Cardiac muscle cell (in vitro differentiated cells and primary cell): ENCODE data around the gene SH3RF1. TPM values are rescaled to one million over a fixed set of nuclear protein-coding genes. Genes with fewer than 3 reads are reported as not detected.

Experiments
- DNase-seq, 2 donors: peaks; one replicate each; pipeline versions ENCODE4 v3.0.0 to v3.0.0-alpha.2; 2010 to 2017; ENCODE audit warnings: low read depth in 1 of 2, low spot score in 1 of 2
- H3K27ac ChIP-seq: fragments of 200-600 bp; sonication (generic); 2 replicates; pipeline ENCODE4 v1.5.1; 2016
- H3K27me3 ChIP-seq: fragments of 200-600 bp; sonication (generic); 2 replicates; pipeline ENCODE4 v1.6.0; 2016; ENCODE audit warnings: control low read depth
- H3K36me3 ChIP-seq: fragments of 200-600 bp; sonication (generic); 2 replicates; pipeline ENCODE4 v1.5.1; 2016; ENCODE audit warnings: control low read depth
- H3K4me1 ChIP-seq: fragments of 200-600 bp; sonication (generic); 2 replicates; pipeline ENCODE4 v1.8.1; 2017; ENCODE audit warnings: low read depth, mild to moderate bottlenecking, mixed run types
- H3K4me3 ChIP-seq: fragments of 200-600 bp; sonication (generic); 2 replicates; pipeline ENCODE4 v1.5.1; 2016; ENCODE audit warnings: mild to moderate bottlenecking
- H3K9me3 ChIP-seq: fragments of 200-600 bp; sonication (generic); 2 replicates; pipeline ENCODE4 v1.5.1; 2017; ENCODE audit warnings: low read depth, mild to moderate bottlenecking, control low read depth
- CTCF ChIP-seq: IDR thresholded peaks from 2 replicates; pipeline ENCODE4 v1.5.1; 2012; ENCODE audit warnings: low read depth, mild to moderate bottlenecking, low read length
- polyA plus RNA-seq: library from polyadenylated mRNA; unstranded; fragments of >200 nt; fragmentation: Nextera tagmentation; extraction: Ambion mirVana; gene quantifications from 2 replicates; pipeline ENCODE4 v1.2.1, GENCODE V29; 2016
- total RNA-seq: library from RNA; depleted of rRNA; stranded (reverse); fragments of >200 nt; gene quantifications from 2 replicates; pipeline ENCODE4 v1.2.3, GENCODE V29; 2016

The SH3RF1 gene
- total and polyA plus RNA-seq, 2 experiments from 2014 or later = 3.4 to 4.3 TPM

GRCh38 chr4:169119536-169119935 lies 151.2 kb downstream of the SH3RF1 start:
- no peak overlapping the region for H3K4me3 ChIP-seq
- no peak for TF ChIP-seq CTCF
- DNase-seq = no peak
- no peaks in the 10 kb centered on the region for H3K4me1 ChIP-seq
- H3K27me3 ChIP-seq = no peaks in the 10 kb centered on the region
- H3K9me3 ChIP-seq = no peaks in the 10 kb centered on the region
- H3K36me3 ChIP-seq = no peaks in the 10 kb centered on the region
- no peak overlapping the region for H3K27ac ChIP-seq

GRCh38 chr4:169117591-169118081 lies 153.1 kb downstream of the SH3RF1 start:
- Histone ChIP-seq H3K27me3 (peaks cover 1% of the 10 kb centered on the region), H3K36me3 (no peaks in the 10 kb centered on the region), H3K4me3 (no peak overlapping the region), H3K27ac (no peak overlapping the region), H3K4me1 (no peaks in the 10 kb centered on the region), H3K9me3 (no peaks in the 10 kb centered on the region)
- DNase-seq = peak in 1 of 2 donors; percentile 57
- TF ChIP-seq CTCF = no peak

- Histone ChIP-seq H3K27ac (no peak overlapping the region), H3K27me3 (peaks cover 11% of the 10 kb centered on the region), H3K4me1 (no peaks in the 10 kb centered on the region), H3K9me3 (no peaks in the 10 kb centered on the region), H3K4me3 (no peak overlapping the region), H3K36me3 (no peaks in the 10 kb centered on the region)
- TF ChIP-seq CTCF = no peak
- peak in 1 of 2 donors; percentile 18 for DNase-seq
Measured at GRCh38 chr4:169116270-169116901, 154.4 kb downstream of the SH3RF1 start.

DNA sequence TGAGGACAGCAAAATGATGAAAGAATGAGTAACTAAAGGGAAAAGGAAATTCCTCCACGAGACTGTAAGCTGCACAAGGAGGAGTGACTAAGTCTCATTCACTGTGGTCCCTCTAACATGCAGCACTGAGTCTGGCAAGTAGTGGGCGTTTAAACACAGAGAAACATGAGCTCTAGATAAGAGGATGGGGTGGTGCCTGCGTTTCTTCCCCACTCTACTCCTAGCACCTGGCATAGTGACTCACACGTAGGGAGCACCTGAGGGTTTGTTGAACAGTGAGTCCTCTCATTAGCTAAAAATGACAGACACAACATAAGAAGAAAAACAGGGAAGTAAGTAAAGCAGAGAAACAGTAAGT lies 154.9 kb downstream of the SH3RF1 start:
- Histone ChIP-seq H3K27ac (no peak overlapping the region), H3K9me3 (no peaks in the 10 kb centered on the region), H3K36me3 (no peaks in the 10 kb centered on the region), H3K4me1 (no peaks in the 10 kb centered on the region), H3K27me3 (peaks cover 11% of the 10 kb centered on the region), H3K4me3 (no peak overlapping the region)
- TF ChIP-seq CTCF = peak; percentile 52
- peak; percentile 20 to 94 for DNase-seq

GRCh38 chr4:169115144-169115896 lies 155.4 kb downstream of the SH3RF1 start:
- DNase-seq = no peak
- no peaks in the 10 kb centered on the region for H3K36me3 ChIP-seq
- TF ChIP-seq CTCF = no peak

More at GRCh38 chr4:169115144-169115896, 155.4 kb downstream of the SH3RF1 start:
- no peaks in the 10 kb centered on the region for H3K9me3 ChIP-seq
- peaks cover 11% of the 10 kb centered on the region for H3K27me3 ChIP-seq
- H3K4me1 ChIP-seq = no peaks in the 10 kb centered on the region
- no peak overlapping the region for H3K4me3 ChIP-seq
- H3K27ac ChIP-seq = no peak overlapping the region
